GM18520 (cell line): ENCODE data around the gene ROBO3.

ENCODE experiments used
- ATAC-seq: cut with Tn5 transposase; IDR thresholded peaks from one replicate; pipeline ENCODE4 v1.9.1; 2021; ENCODE audit not compliant: unreplicated experiment

The ROBO3 gene

GRCh38 chr11:124890151-124890550 is 24.9 kb downstream of the ROBO3 start:
- ATAC-seq: no peak

GRCh38 chr11:124890683-124891372 is 25.6 kb downstream of the ROBO3 start:
- ATAC-seq: no peak

- no peak for ATAC-seq
These were observed 26.2 kb downstream of the ROBO3 start for GRCh38 chr11:124891373-124891861.

- no peak for ATAC-seq
These were observed 26.9 kb downstream of the ROBO3 start for GRCh38 chr11:124892146-124892545.

GRCh38 chr11:124892750-124893454 is 27.7 kb downstream of the ROBO3 start:
- ATAC-seq: no peak

GRCh38 chr11:124893781-124894401 is 28.7 kb downstream of the ROBO3 start:
- ATAC-seq: no peak

GRCh38 chr11:124894606-124895430 is 29.6 kb downstream of the ROBO3 start:
- ATAC-seq: no peak

GRCh38 chr11:124895471-124895971 is 30.3 kb downstream of the ROBO3 start:
- no peak for ATAC-seq

GRCh38 chr11:124896071-124896750 is 31.0 kb downstream of the ROBO3 start:
- no peak for ATAC-seq

- no peak for ATAC-seq
These were observed 31.7 kb downstream of the ROBO3 start for GRCh38 chr11:124896821-124897391.

- no peak for ATAC-seq
These were observed 32.5 kb downstream of the ROBO3 start, which contains the start of gene ROBO4 for GRCh38 chr11:124897674-124898262. Gene ROBO4, minus strand, starts transcription at chr11:124897865. Its CDS starts 70 bp downstream, at chr11:124897795.

GRCh38 chr11:124898263-124898680 is 33.0 kb downstream of the ROBO3 start:
- no peak for ATAC-seq

GRCh38 chr11:124898711-124899110 is 33.5 kb downstream of the ROBO3 start:
- ATAC-seq: no peak

- ATAC-seq: no peak
These were observed 34.3 kb downstream of the ROBO3 start for GRCh38 chr11:124899383-124900145.

GRCh38 chr11:124900464-124900863 is 35.2 kb downstream of the ROBO3 start:
- ATAC-seq: no peak

- no peak for ATAC-seq
These were observed 37.4 kb downstream of the ROBO3 start for GRCh38 chr11:124902616-124903015.

- no peak for ATAC-seq
These were observed 50.5 kb downstream of the ROBO3 start for GRCh38 chr11:124915541-124916369.

- ATAC-seq: no peak
These were observed 51.1 kb downstream of the ROBO3 start for GRCh38 chr11:124916370-124916710.
